HG02938 (cell line): Measurements from ENCODE around the gene ATF6.

ENCODE experiments used
- ATAC-seq: cut with Tn5 transposase; IDR thresholded peaks from one replicate; pipeline ENCODE4 v1.9.1; 2021; ENCODE audit warnings: mild to moderate bottlenecking, moderate library complexity; ENCODE audit not compliant: unreplicated experiment

The ATF6 gene

GRCh38 chr1:161885003-161885402 is 118.9 kb downstream of the ATF6 start:
- ATAC-seq = no peak

GRCh38 chr1:161885759-161886158 is 119.6 kb downstream of the ATF6 start:
- no peak for ATAC-seq

- ATAC-seq = no peak
Measured at GRCh38 chr1:161886589-161886988, 120.5 kb downstream of the ATF6 start.

- ATAC-seq = no peak
Measured at GRCh38 chr1:161887730-161888287, 121.7 kb downstream of the ATF6 start.

- no peak for ATAC-seq
Measured at GRCh38 chr1:161890574-161890973, 124.5 kb downstream of the ATF6 start.

GRCh38 chr1:161899091-161899490 is 133.0 kb downstream of the ATF6 start:
- no peak for ATAC-seq

- no peak for ATAC-seq
Measured at GRCh38 chr1:161900160-161900559, 134.0 kb downstream of the ATF6 start.

GRCh38 chr1:161902182-161902581 is 136.1 kb downstream of the ATF6 start:
- ATAC-seq = no peak

GRCh38 chr1:161905269-161905884 is 139.3 kb downstream of the ATF6 start:
- ATAC-seq = no peak

- ATAC-seq = no peak
Measured at GRCh38 chr1:161907265-161907664, 141.1 kb downstream of the ATF6 start.

GRCh38 chr1:161908264-161908663 is 142.1 kb downstream of the ATF6 start:
- ATAC-seq = no peak

GRCh38 chr1:161910604-161911003 is 144.5 kb downstream of the ATF6 start:
- no peak for ATAC-seq

- no peak for ATAC-seq
Measured at GRCh38 chr1:161913482-161914140, 147.5 kb downstream of the ATF6 start.

GRCh38 chr1:161914595-161914994 is 148.5 kb downstream of the ATF6 start:
- no peak for ATAC-seq

- ATAC-seq = peak; percentile 87
Measured at GRCh38 chr1:161915051-161915503, 149.0 kb downstream of the ATF6 start.

- ATAC-seq = no peak
Measured at GRCh38 chr1:161915978-161916377, 149.9 kb downstream of the ATF6 start.

GRCh38 chr1:161919229-161919628 is 153.1 kb downstream of the ATF6 start:
- no peak for ATAC-seq

GRCh38 chr1:161921491-161921890 is 155.4 kb downstream of the ATF6 start:
- no peak for ATAC-seq

- no peak for ATAC-seq
Measured at GRCh38 chr1:161921990-161922389, 155.9 kb downstream of the ATF6 start.

- ATAC-seq = no peak
Measured at GRCh38 chr1:161928056-161928455, 161.9 kb downstream of the ATF6 start.

GRCh38 chr1:161929137-161929536 is 163.0 kb downstream of the ATF6 start:
- no peak for ATAC-seq

- no peak for ATAC-seq
Measured at GRCh38 chr1:161930064-161930463, 163.9 kb downstream of the ATF6 start.
